ENCODE results near the gene ZFP28. TPM values are rescaled to one million over a fixed set of nuclear protein-coding genes. Genes with fewer than 3 reads are reported as not detected.

Gene ZFP28
- total RNA-seq, 2 experiments from 2014 or later = 4.2 to 4.7 TPM

Other genes with a start within 250 kb of the ZFP28 start
- 1 to 10 TPM; 5.9 to 8.6 TPM for gene ZSCAN5A, start 224.1 kb upstream of the ZFP28 start, total RNA-seq
- 1 to 10 TPM; 1.9 to 3.3 TPM for gene ZNF582, start 145.4 kb upstream of the ZFP28 start, total RNA-seq
- 1 to 10 TPM; 3.5 to 3.6 TPM for gene ZNF583, start 134.6 kb upstream of the ZFP28 start, total RNA-seq
- under 1 TPM; 0.32 to 0.52 TPM for gene ZNF667, start 61.6 kb upstream of the ZFP28 start, total RNA-seq
- under 1 TPM; 0.55 to 0.77 TPM for gene ZNF471, start 31.1 kb upstream of the ZFP28 start, total RNA-seq
- 1 to 10 TPM; 4.0 TPM for gene ZNF470, start 28.5 kb downstream of the ZFP28 start, total RNA-seq
- gene ZNF71, start 56.4 kb downstream of the ZFP28 start, total RNA-seq = 1 to 10 TPM; 5.7 to 6.0 TPM
- not detected for gene SMIM17, start 104.2 kb downstream of the ZFP28 start, total RNA-seq
- 1 to 10 TPM; 2.1 to 2.2 TPM for gene ZNF835, start 132.8 kb downstream of the ZFP28 start, total RNA-seq